Upper lobe of left lung (tissue), 6 donors: ENCODE measurements around the gene GALK2. TPM values are rescaled to one million over a fixed set of nuclear protein-coding genes. Genes with fewer than 3 reads are reported as not detected.

Experiments
- ATAC-seq, 2 donors: fragments of 200-7000 bp; cut with Tn5 transposase; one replicate each; pipeline ENCODE4 v1.9.1; 2022; ENCODE audit warnings: mild to moderate bottlenecking in 2 of 2, moderate library complexity in 2 of 2; ENCODE audit not compliant: low FRiP score in 2 of 2
- DNase-seq, 2 donors: peaks; one replicate each; pipeline ENCODE4 v3.0.0-alpha.2; 2019 to 2020
- H3K27ac ChIP-seq, 4 donors: fragments of 200-600 bp; sonication (generic); one replicate each; pipeline ENCODE4 v1.5.1; 2016 to 2019
- H3K27me3 ChIP-seq, 4 donors: fragments of 200-600 bp; sonication (generic); one replicate each; pipeline ENCODE4 v1.5.1; 2017 to 2019
- H3K36me3 ChIP-seq, 4 donors: fragments of 200-600 bp; sonication (generic); one replicate each; pipeline ENCODE4 v1.5.1; 2016 to 2019
- H3K4me1 ChIP-seq, 4 donors: fragments of 200-600 bp; sonication (generic); one replicate each; pipeline ENCODE4 v1.5.1; 2018 to 2019
- H3K4me3 ChIP-seq, 4 donors: fragments of 200-600 bp; sonication (generic); one replicate each; pipeline ENCODE4 v1.5.1; 2017 to 2019; ENCODE audit warnings: mild to moderate bottlenecking in 2 of 4, moderate library complexity in 1 of 4
- H3K9me3 ChIP-seq, 4 donors: fragments of 200-600 bp; sonication (generic); one replicate each; pipeline ENCODE4 v1.5.1; 2018 to 2019
- EP300 ChIP-seq, 4 donors: sonication (generic); formaldehyde crosslinking; IDR thresholded peaks; one replicate each; pipeline ENCODE4 v1.5.1; 2017; ENCODE audit warnings: antibody characterized with exemption in 4 of 4, control low read depth in 2 of 4
- POLR2A ChIP-seq, 4 donors: fragments of 450-650 bp; IDR thresholded peaks; one replicate each; pipeline ENCODE4 v1.5.1; 2016 to 2017; ENCODE audit warnings: antibody characterized with exemption in 4 of 4, mild to moderate bottlenecking in 2 of 4
- POLR2AphosphoS5 ChIP-seq, 2 donors: sonication (generic); formaldehyde crosslinking; IDR thresholded peaks; one replicate each; pipeline ENCODE4 v1.5.1; 2017; ENCODE audit warnings: antibody characterized with exemption in 2 of 2
- WGBS, 2 donors: methylation state at CpG; one replicate each; pipeline ENCODE4 v1.1.5; 2017 to 2018; 5-methylcytosine and 5-hydroxymethylcytosine counted together
- total RNA-seq, 6 donors: library from RNA; depleted of rRNA in 4 of 6; stranded (reverse); fragments of >200 nt in 4 of 6; gene quantifications; one replicate each; pipeline versions ENCODE4 v1.1.0 to v1.2.1, GENCODE V29; 2016 to 2021
- TF ChIP-seq, protein P1 (sequence below), 6 experiments: fragments of 450-650 bp in 4 of 6; fragments of 200-600 bp in 2 of 6; sonication (generic) in 2 of 6; IDR thresholded peaks; one replicate each; pipeline ENCODE4 v1.5.1; 2016 to 2019; ENCODE audit warnings: antibody characterized with exemption in 6 of 6
- donor health status: DM: no; HTN: no; CAD: no; lungs with moderate emphysema.
- donor health status: DM: no; HTN: yes; CAD: no; lungs with severe emphysema.

Gene GALK2
- total RNA-seq, 6 donors from 2014 or later = 14.2 to 63.9 (median 40.7) TPM

DNA sequence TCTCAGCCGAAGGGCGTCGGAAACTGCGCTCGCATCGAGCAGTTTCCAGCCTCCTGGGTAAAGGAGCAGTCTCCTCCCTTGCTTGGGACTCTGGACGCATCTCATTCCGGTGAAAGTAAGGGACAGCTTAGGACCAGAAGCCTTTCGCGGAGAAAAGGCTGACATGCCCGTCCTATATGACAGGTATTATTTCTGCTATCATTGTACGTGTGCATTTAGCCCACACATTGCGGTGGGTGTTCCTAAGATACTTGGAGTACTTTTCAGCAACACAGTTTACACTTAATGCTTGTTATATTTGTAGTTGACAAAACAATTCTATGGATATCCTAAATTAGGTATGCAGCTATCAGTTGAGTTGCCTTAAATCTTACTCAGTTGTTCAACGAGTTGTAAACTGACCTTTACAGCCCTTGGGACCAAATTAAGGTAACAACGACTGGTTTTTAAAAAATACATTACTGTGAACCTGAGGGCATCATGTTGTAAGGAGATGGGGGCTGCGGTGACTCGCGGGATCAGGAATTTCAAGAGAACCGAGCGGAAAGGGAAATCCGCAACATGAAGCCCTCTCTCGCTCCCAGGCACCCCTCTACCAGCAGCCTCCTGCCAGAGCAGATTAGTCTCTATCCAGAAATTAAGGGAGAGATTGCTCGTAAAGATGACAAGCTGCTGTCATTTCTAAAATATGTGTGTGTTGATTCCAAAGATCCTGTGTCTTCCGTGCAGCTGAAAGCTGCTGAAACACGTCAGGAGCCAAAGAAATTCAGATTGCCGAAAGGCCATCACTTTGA, 14.0 kb upstream of the GALK2 start:
- peaks cover 19 to 45% (median 34%) of the 10 kb centered on the region in 4 donors for H3K4me1 ChIP-seq
- no peaks in the 10 kb centered on the region for H3K36me3 ChIP-seq
- peak overlapping the region; percentile 59 to 95 (median 76) for H3K4me3 ChIP-seq
- DNase-seq (peak; percentile 26 to 45), ATAC-seq (peak in 1 of 2 donors; percentile 33)
- no peaks in the 10 kb centered on the region for H3K27me3 ChIP-seq
- H3K9me3 ChIP-seq = no peaks in the 10 kb centered on the region
- WGBS, 2 donors = 1 to 2% methylated on average over 22 to 26 of the region's 26 CpGs
- TF ChIP-seq POLR2A (IDR thresholded peaks at IDR 0.05) (no peak), EP300 (IDR thresholded peaks at IDR 0.05) (no peak), POLR2AphosphoS5 (IDR thresholded peaks at IDR 0.05) (no peak)
- TF ChIP-seq, protein P1, sequence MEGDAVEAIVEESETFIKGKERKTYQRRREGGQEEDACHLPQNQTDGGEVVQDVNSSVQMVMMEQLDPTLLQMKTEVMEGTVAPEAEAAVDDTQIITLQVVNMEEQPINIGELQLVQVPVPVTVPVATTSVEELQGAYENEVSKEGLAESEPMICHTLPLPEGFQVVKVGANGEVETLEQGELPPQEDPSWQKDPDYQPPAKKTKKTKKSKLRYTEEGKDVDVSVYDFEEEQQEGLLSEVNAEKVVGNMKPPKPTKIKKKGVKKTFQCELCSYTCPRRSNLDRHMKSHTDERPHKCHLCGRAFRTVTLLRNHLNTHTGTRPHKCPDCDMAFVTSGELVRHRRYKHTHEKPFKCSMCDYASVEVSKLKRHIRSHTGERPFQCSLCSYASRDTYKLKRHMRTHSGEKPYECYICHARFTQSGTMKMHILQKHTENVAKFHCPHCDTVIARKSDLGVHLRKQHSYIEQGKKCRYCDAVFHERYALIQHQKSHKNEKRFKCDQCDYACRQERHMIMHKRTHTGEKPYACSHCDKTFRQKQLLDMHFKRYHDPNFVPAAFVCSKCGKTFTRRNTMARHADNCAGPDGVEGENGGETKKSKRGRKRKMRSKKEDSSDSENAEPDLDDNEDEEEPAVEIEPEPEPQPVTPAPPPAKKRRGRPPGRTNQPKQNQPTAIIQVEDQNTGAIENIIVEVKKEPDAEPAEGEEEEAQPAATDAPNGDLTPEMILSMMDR (IDR thresholded peaks at IDR 0.05) = peak in 2 of 6 experiments; percentile 18 to 21
- peak overlapping the region; percentile 57 to 95 (median 90) for H3K27ac ChIP-seq

DNA sequence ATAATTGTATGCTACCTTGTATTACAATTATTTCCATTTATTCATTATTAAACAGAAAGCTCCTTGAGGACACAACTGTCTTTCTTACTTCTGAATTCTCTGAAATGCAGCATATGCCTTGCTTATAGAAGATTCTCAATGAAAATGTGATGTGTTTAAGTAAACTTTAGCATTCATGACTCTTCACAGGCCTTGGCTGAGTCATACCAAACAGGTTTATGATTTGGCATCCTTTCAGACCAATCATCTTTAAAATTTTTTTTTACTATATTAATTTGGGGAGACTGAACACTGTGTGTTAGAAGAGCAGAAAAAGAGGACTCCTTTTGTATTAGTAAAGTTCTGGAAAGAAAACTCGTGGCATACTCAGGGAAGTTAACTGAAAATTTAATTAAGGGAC, 6.4 kb upstream of the GALK2 start:
- no peak for TF ChIP-seq EP300 (IDR thresholded peaks at IDR 0.05)
- no peak for TF ChIP-seq POLR2AphosphoS5 (IDR thresholded peaks at IDR 0.05)
- TF ChIP-seq, protein P1 (IDR thresholded peaks at IDR 0.05) = no peak
- no peak for TF ChIP-seq POLR2A (IDR thresholded peaks at IDR 0.05)
- H3K4me3 ChIP-seq = no peak overlapping the region
- no peaks in the 10 kb centered on the region for H3K27me3 ChIP-seq
- H3K27ac ChIP-seq = no peak overlapping the region
- 81 to 94% methylated on average over 1 of the region's 1 CpG for whole genome bisulfite sequencing, 2 donors
- H3K9me3 ChIP-seq = no peaks in the 10 kb centered on the region
- H3K36me3 ChIP-seq = peaks cover 0 to 9% (median 4%) of the 10 kb centered on the region in 4 donors
- no peak for ATAC-seq
- H3K4me1 ChIP-seq = no peaks in the 10 kb centered on the region
- DNase-seq = no peak

DNA sequence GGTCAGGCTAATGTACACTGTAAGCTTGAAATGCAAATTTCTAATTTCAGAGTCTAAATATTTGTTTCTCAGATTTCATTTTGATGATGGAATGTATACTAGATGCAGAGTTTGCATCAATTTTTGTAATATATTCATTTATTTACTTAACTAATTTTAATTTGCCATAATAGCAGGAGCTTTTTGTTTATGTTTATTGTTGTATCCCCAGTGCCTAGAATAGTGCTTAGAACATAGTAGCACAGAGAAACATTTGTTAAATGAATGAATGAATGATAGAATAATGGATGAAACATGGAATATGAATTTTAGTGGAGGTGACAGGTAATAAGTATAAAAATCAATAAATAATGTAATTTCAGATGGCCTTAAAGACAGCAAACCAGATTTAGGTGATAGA, 5.2 kb upstream of the GALK2 start:
- Histone ChIP-seq H3K9me3 (no peaks in the 10 kb centered on the region), H3K27ac (no peak overlapping the region), H3K4me1 (peaks cover 0 to 6% (median 0%) of the 10 kb centered on the region in 4 donors), H3K4me3 (no peak overlapping the region), H3K27me3 (no peaks in the 10 kb centered on the region), H3K36me3 (peaks cover 0 to 9% (median 4%) of the 10 kb centered on the region in 4 donors)
- TF ChIP-seq POLR2A (IDR thresholded peaks at IDR 0.05) (no peak), EP300 (IDR thresholded peaks at IDR 0.05) (no peak), POLR2AphosphoS5 (IDR thresholded peaks at IDR 0.05) (no peak)
- TF ChIP-seq, protein P1 (IDR thresholded peaks at IDR 0.05) = no peak
- no peak for DNase-seq
- no peak for ATAC-seq

DNA sequence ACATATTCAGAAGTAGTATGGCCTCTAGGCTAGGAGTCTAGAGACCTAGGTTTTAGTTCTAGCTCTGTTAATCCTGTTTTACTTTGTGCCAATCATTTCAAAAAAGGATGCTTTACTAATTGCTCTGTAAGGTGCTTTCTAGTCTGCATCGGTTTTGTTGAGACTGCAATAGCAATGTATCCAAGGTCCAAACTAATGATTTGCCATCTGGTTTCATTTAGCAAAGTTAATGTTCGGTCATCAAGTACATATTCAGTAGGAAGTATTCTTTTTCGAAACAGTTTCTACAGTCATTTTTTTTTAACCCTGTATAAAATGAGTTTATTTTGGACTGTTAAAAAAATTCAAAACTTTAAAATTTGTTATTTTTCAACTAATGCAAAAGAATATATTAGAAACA, 2.0 kb upstream of the GALK2 start:
- WGBS, 2 donors = 90 to 92% methylated on average over 3 of the region's 3 CpGs
- DNase-seq (no peak), ATAC-seq (no peak)
- Histone ChIP-seq H3K9me3 (no peaks in the 10 kb centered on the region), H3K4me3 (no peak overlapping the region), H3K4me1 (peaks cover 12 to 25% (median 20%) of the 10 kb centered on the region in 4 donors), H3K27ac (no peak overlapping the region), H3K27me3 (no peaks in the 10 kb centered on the region), H3K36me3 (no peaks in the 10 kb centered on the region)
- TF ChIP-seq EP300 (IDR thresholded peaks at IDR 0.05) = no peak
- TF ChIP-seq POLR2A (IDR thresholded peaks at IDR 0.05) = no peak
- TF ChIP-seq POLR2AphosphoS5 (IDR thresholded peaks at IDR 0.05) = no peak
- TF ChIP-seq, protein P1 (IDR thresholded peaks at IDR 0.05) = no peak
